Endothelial cell of umbilical vein (primary cell): ENCODE measurements around the gene FBXW10B. TPM values are rescaled to one million over a fixed set of nuclear protein-coding genes. Genes with fewer than 3 reads are reported as not detected.

Source experiments
- BruUV-seq: library from RNA; stranded (reverse); fragments of 400-500 nt; replicated peaks from 2 replicates; lab custom pipeline; 2021; lab: Mats Ljungman, UMichigan
- CTCF ChIA-PET: fragments of 300-600, 350-600 bp; sonication (Branson Sonifier 250); formaldehyde crosslinking; loops from one replicate; lab custom pipeline; 2021; ENCODE audit warnings: antibody characterized with exemption, inconsistent platforms; lab: Charles Lee
- POLR2A ChIA-PET: fragments of 300-600, 350-600 bp; sonication (Branson Sonifier 250); formaldehyde crosslinking; loops from one replicate; lab custom pipeline; 2021; ENCODE audit warnings: antibody characterized with exemption, inconsistent platforms; lab: Charles Lee
- DNase-seq: peaks from one replicate; pipeline ENCODE4 v3.0.0-alpha.2; 2011; ENCODE audit warnings: low read depth, low spot score
- FAIRE-seq: peaks from 2 replicates; lab custom pipeline; 2011; peaks lifted over from hg19 to GRCh38; lab: Jason Lieb, UNC
- H2AFZ ChIP-seq: 2 replicates; pipeline ENCODE4 v1.6.0; 2012; ENCODE audit warnings: low read depth, low read length, control low read depth, inconsistent platforms
- H3K27ac ChIP-seq: 2 replicates; pipeline ENCODE4 v1.5.1; 2011; ENCODE audit warnings: low read depth, mild to moderate bottlenecking, control low read depth, low read length, moderate library complexity; ENCODE audit not compliant: insufficient read depth
- H3K27me3 ChIP-seq, 2 experiments: 2 replicates each; pipeline versions ENCODE4 v1.6.0 to v1.6.1; 2011; ENCODE audit warnings: low read length in 2 of 2, mixed read lengths in 1 of 2; ENCODE audit not compliant: control insufficient read depth in 2 of 2, insufficient read depth in 2 of 2
- H3K36me3 ChIP-seq, 2 experiments: 2 replicates in 1 of 2; 3 replicates in 1 of 2; pipeline ENCODE4 v1.5.1; 2011; ENCODE audit warnings: low read length in 2 of 2, mild to moderate bottlenecking in 1 of 2, moderate library complexity in 1 of 2; ENCODE audit not compliant: control insufficient read depth in 2 of 2, insufficient read depth in 2 of 2; ENCODE audit errors: extremely low read depth in 1 of 2
- H3K4me1 ChIP-seq: 3 replicates; pipeline ENCODE4 v1.5.1; 2011; ENCODE audit warnings: mild to moderate bottlenecking, low read length; ENCODE audit not compliant: control insufficient read depth, insufficient read depth; ENCODE audit errors: extremely low read depth
- H3K4me2 ChIP-seq: 2 replicates; pipeline ENCODE4 v1.6.1; 2011; ENCODE audit warnings: low read length, control low read depth, mixed read lengths; ENCODE audit not compliant: insufficient read depth
- H3K4me3 ChIP-seq, 3 experiments: fragments of 200-600 bp in 1 of 3; sonication (generic), shearing (Covaris generic) in 1 of 3; replicated peaks in 1 of 3; 2 replicates each; pipeline ENCODE4 v1.5.1; 2011 to 2016; ENCODE audit warnings: control low read depth in 3 of 3, low read length in 3 of 3, mild to moderate bottlenecking in 2 of 3, inconsistent platforms in 1 of 3, low read depth in 1 of 3, moderate library complexity in 1 of 3; ENCODE audit not compliant: insufficient read depth in 1 of 3
- H3K79me2 ChIP-seq: 2 replicates; pipeline ENCODE4 v1.6.0; 2012; ENCODE audit warnings: low read length, inconsistent platforms; ENCODE audit not compliant: control insufficient read depth, insufficient read depth
- H3K9ac ChIP-seq: replicated peaks from 2 replicates; pipeline ENCODE3; 2011; ENCODE audit warnings: low read length, control low read depth; ENCODE audit not compliant: insufficient read depth; ENCODE audit errors: extremely low read depth
- H3K9me1 ChIP-seq: replicated peaks from 3 replicates; pipeline ENCODE4 v1.6.0; 2011; ENCODE audit warnings: mild to moderate bottlenecking, low read length; ENCODE audit not compliant: control insufficient read depth, insufficient read depth; ENCODE audit errors: extremely low read depth
- H3K9me3 ChIP-seq: replicated peaks from 2 replicates; pipeline ENCODE4 v1.5.1; 2012; ENCODE audit warnings: low read length, inconsistent platforms; ENCODE audit not compliant: control insufficient read depth, insufficient read depth
- H4K20me1 ChIP-seq: replicated peaks from 2 replicates; pipeline ENCODE3; 2011; ENCODE audit warnings: mild to moderate bottlenecking, low read length; ENCODE audit not compliant: control insufficient read depth, insufficient read depth; ENCODE audit errors: extremely low read depth
- CTCF ChIP-seq, 2 donors: IDR thresholded peaks; 1 replicate in 1 of 2; 2 replicates in 1 of 2; pipeline ENCODE4 v1.5.1; 2011; ENCODE audit warnings: low read length in 2 of 2, mild to moderate bottlenecking in 2 of 2, moderate library complexity in 2 of 2, control low read depth in 1 of 2, inconsistent platforms in 1 of 2, low read depth in 1 of 2; ENCODE audit not compliant: insufficient read depth in 1 of 2; ENCODE audit errors: extremely low read depth in 1 of 2
- EZH2 ChIP-seq: IDR thresholded peaks from 2 replicates; pipeline ENCODE4 v1.6.1; 2012; ENCODE audit warnings: borderline replicate concordance, low read depth, mild to moderate bottlenecking, moderate library complexity, low read length, inconsistent platforms; ENCODE audit not compliant: severe bottlenecking
- FOS ChIP-seq: IDR thresholded peaks from 2 replicates; pipeline ENCODE4 v1.6.1; 2011; ENCODE audit warnings: mild to moderate bottlenecking, low read length, moderate library complexity, borderline replicate concordance; ENCODE audit not compliant: insufficient read depth
- GATA2 ChIP-seq: IDR thresholded peaks from 2 replicates; pipeline ENCODE4 v1.7.0; 2011; ENCODE audit warnings: low read depth, mild to moderate bottlenecking, moderate library complexity, mixed read lengths, low read length; ENCODE audit not compliant: insufficient read length, insufficient read depth
- JUN ChIP-seq: IDR thresholded peaks from 2 replicates; pipeline ENCODE4 v1.6.1; 2011; ENCODE audit warnings: borderline replicate concordance, low read depth; ENCODE audit not compliant: insufficient read length, insufficient read depth
- MYC ChIP-seq: IDR thresholded peaks from one replicate; pipeline ENCODE4 v1.6.1; 2011; ENCODE audit warnings: mild to moderate bottlenecking, low read depth, low read length
- POLR2A ChIP-seq: IDR thresholded peaks from 2 replicates; pipeline ENCODE4 v1.6.1; 2012; ENCODE audit warnings: low read depth, mild to moderate bottlenecking, control low read depth, low read length
- POLR2AphosphoS5 ChIP-seq: IDR thresholded peaks from 2 replicates; pipeline ENCODE4 v1.6.1; 2012; ENCODE audit warnings: low read depth, mild to moderate bottlenecking, control low read depth, low read length, moderate library complexity; ENCODE audit not compliant: insufficient read depth
- dilution Hi-C: fragments of 300-500 bp; cut with MboI; formaldehyde crosslinking; loops from one replicate; pipeline ENCODE4 v1.15.0; 2019; ENCODE audit warnings: low sequenced_read_pairs; ENCODE audit not compliant: extremely low pct_ligation_motif_present
- intact Hi-C: fragments of 100-400 bp; cut with micrococcal nuclease; formaldehyde crosslinking; loops from one replicate; pipeline ENCODE4 v1.10.0; 2022
- polyA plus RNA-seq, 4 experiments: library from polyadenylated mRNA; depleted of rRNA in 3 of 4; stranded (reverse) in 3 of 4; unstranded in 1 of 4; fragments of >200 nt; gene quantifications; 2 replicates each; pipeline versions ENCODE4 v1.2.1 to v1.2.3, GENCODE V29; 2011 to 2012; ENCODE audit warnings: missing spikeins in 1 of 4
- total RNA-seq: library from RNA; stranded (reverse); gene quantifications from 2 replicates; pipeline ENCODE4 v1.2.3, GENCODE V29; 2021
- TF ChIP-seq, protein P1 (sequence below): IDR thresholded peaks from 2 replicates; pipeline ENCODE4 v1.6.1; 2011; ENCODE audit not compliant: insufficient read depth, insufficient read length

The FBXW10B gene
- total and polyA plus RNA-seq, 2 donors (not counting 3 experiments of a cell fraction or from before 2014, with no cell fraction given) = 1.3 to 2.5 TPM

DNA sequence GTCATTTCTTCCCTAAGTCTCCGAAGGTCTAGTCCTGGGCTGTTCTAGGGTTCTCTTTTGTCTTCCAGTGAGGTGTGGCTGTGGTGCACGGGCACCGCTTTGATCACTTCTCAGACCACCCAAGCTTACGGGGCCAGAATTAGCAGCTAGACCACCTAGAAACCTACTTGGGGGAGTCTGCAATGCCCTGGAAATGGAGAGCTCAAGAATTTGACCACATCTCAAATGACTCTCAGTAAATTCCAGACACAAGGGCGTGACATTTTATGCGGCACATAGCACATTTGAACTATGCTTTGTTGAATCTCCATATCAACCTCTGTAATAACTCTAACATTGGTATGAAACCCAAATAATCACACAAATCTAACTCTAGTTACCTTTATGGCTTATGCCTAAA is 39.7 kb upstream of the FBXW10B start:
- dilution Hi-C loops = no loop called here
- Histone ChIP-seq H3K79me2 (no peaks in the 10 kb centered on the region), H3K36me3 (no peaks in the 10 kb centered on the region), H4K20me1 (no peaks in the 10 kb centered on the region), H2AFZ (no peak overlapping the region), H3K4me3 (no peak overlapping the region), H3K27me3 (no peaks in the 10 kb centered on the region), H3K4me2 (no peak overlapping the region), H3K27ac (no peak overlapping the region), H3K9me3 (no peaks in the 10 kb centered on the region), H3K9me1 (no peaks in the 10 kb centered on the region), H3K9ac (no peak overlapping the region), H3K4me1 (peaks cover 13% of the 10 kb centered on the region)
- ChIA-PET CTCF (no interaction called here), POLR2A (no interaction called here)
- FAIRE-seq (no peak), DNase-seq (no peak)
- intact Hi-C loops = no loop called here
- TF ChIP-seq, protein P1, sequence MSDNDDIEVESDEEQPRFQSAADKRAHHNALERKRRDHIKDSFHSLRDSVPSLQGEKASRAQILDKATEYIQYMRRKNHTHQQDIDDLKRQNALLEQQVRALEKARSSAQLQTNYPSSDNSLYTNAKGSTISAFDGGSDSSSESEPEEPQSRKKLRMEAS = no peak
- TF ChIP-seq POLR2A (no peak), MYC (no peak), GATA2 (no peak)
- BruUV-seq = no TSS peak

DNA sequence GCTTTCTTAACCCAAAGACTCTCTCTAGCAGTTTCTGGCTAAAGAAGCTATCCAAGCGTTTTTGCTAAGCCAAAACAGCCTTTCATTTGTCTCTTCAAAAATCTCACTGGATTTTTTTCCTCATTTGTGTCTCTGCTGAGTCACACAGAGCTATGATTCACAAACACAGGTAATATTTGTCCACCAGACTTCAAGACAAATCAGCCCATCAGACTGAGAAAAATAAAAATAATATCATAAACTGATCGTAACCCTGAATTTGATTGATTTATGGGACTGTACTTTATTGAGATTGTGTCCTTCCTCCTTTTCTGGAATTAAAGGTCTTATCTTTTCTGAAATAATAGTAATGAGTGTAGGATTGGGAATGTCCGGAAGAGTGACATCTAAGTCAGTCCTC is 38.8 kb upstream of the FBXW10B start:
- Histone ChIP-seq H3K79me2 (no peaks in the 10 kb centered on the region), H2AFZ (no peak overlapping the region), H3K27ac (no peak overlapping the region), H3K4me3 (no peak overlapping the region), H3K9me3 (no peaks in the 10 kb centered on the region), H3K4me2 (no peak overlapping the region), H3K27me3 (no peaks in the 10 kb centered on the region), H3K9ac (no peak overlapping the region), H3K36me3 (no peaks in the 10 kb centered on the region), H3K9me1 (no peaks in the 10 kb centered on the region), H4K20me1 (no peaks in the 10 kb centered on the region), H3K4me1 (peaks cover 13% of the 10 kb centered on the region)
- FAIRE-seq = no peak
- dilution Hi-C loops (no loop called here), intact Hi-C loops (no loop called here)
- ChIA-PET POLR2A (no interaction called here), CTCF (no interaction called here)
- BruUV-seq = no TSS peak
- TF ChIP-seq EZH2 (no peak), GATA2 (no peak), CTCF (IDR thresholded peaks at IDR 0.05; ENCODE audit: extremely low read depth in 1 of 2, insufficient read depth in 1 of 2, low read depth in 1 of 2, low read length in 2 of 2) (no peak), FOS (no peak), MYC (no peak), JUN (no peak), POLR2A (no peak), POLR2AphosphoS5 (no peak)
- TF ChIP-seq, protein P1 = no peak
- no peak for DNase-seq
